HG03025 (cell line): ENCODE measurements around the gene RPL28.
"Not testable (repeated sequence)": the region's sequence is repeated elsewhere in the genome, so short reads cannot be mapped to it uniquely, and the experiment has no call there.

ENCODE experiments used
- ATAC-seq: cut with Tn5 transposase; IDR thresholded peaks from one replicate; pipeline ENCODE4 v1.9.1; 2021; ENCODE audit warnings: mild to moderate bottlenecking, moderate library complexity; ENCODE audit not compliant: unreplicated experiment, low FRiP score

Gene RPL28

GRCh38 chr19:55418185-55418584 is 32.5 kb downstream of the RPL28 start:
- no peak for ATAC-seq

- ATAC-seq = no peak
Measured at GRCh38 chr19:55419103-55419502, 33.4 kb downstream of the RPL28 start.

- no peak for ATAC-seq
Measured at GRCh38 chr19:55419624-55420236, 34.0 kb downstream of the RPL28 start.

GRCh38 chr19:55421281-55421680 is 35.5 kb downstream of the RPL28 start:
- not testable (repeated sequence) for ATAC-seq

GRCh38 chr19:55423225-55424005 is 37.7 kb downstream of the RPL28 start:
- no peak for ATAC-seq

GRCh38 chr19:55424518-55424917 is 38.8 kb downstream of the RPL28 start:
- ATAC-seq = no peak

- ATAC-seq = no peak
Measured at GRCh38 chr19:55426042-55426441, 40.3 kb downstream of the RPL28 start.

GRCh38 chr19:55431183-55431582 is 45.5 kb downstream of the RPL28 start:
- no peak for ATAC-seq

- ATAC-seq = no peak
Measured at GRCh38 chr19:55432241-55432959, 46.7 kb downstream of the RPL28 start.

GRCh38 chr19:55433292-55433691 is 47.6 kb downstream of the RPL28 start:
- ATAC-seq = no peak

GRCh38 chr19:55434356-55434919 is 48.7 kb downstream of the RPL28 start:
- ATAC-seq = no peak

- no peak for ATAC-seq
Measured at GRCh38 chr19:55435020-55435419, 49.3 kb downstream of the RPL28 start.

GRCh38 chr19:55436847-55437246 is 51.1 kb downstream of the RPL28 start:
- no peak for ATAC-seq

GRCh38 chr19:55437410-55437809 is 51.7 kb downstream of the RPL28 start:
- no peak for ATAC-seq

- ATAC-seq = no peak
Measured at GRCh38 chr19:55439052-55439451, 53.3 kb downstream of the RPL28 start.

- ATAC-seq = no peak
Measured at GRCh38 chr19:55440411-55441105, 54.8 kb downstream of the RPL28 start.

GRCh38 chr19:55441319-55441691 is 55.6 kb downstream of the RPL28 start:
- ATAC-seq = no peak

GRCh38 chr19:55441692-55442321 is 56.1 kb downstream of the RPL28 start:
- no peak for ATAC-seq

- ATAC-seq = no peak
Measured at GRCh38 chr19:55442372-55442961, 56.7 kb downstream of the RPL28 start.
